Measurements from ENCODE around the gene NEU3.
A peak's percentile ranks its signal among the peaks of the same experiment; 100 is the strongest.
"Not testable (repeated sequence)": the region's sequence is repeated elsewhere in the genome, so short reads cannot be mapped to it uniquely, and the experiment has no call there.

Gene NEU3

GRCh38 chr11:75035911-75036565 lies 47.3 kb downstream of the NEU3 start:
- H3K36me3 ChIP-seq (replicated peaks; ENCODE audit: low read depth, low read length), result peaks cover 6% of the 10 kb centered on the region
- no peak overlapping the region; the same call in 1 of the 2 replicates for H3K27ac ChIP-seq (ENCODE audit: low read length)
- H3K4me2 ChIP-seq (ENCODE audit: low read length), result no peak overlapping the region
- peak overlapping the region; percentile 67; the same call in 1 of the 2 replicates for H2AFZ ChIP-seq (ENCODE audit: low read depth, low read length)
- H3K4me1 ChIP-seq (ENCODE audit: low read length), result peaks cover 25% of the 10 kb centered on the region
- H3K79me2 ChIP-seq (ENCODE audit: low read length), result no peaks in the 10 kb centered on the region
- no peak overlapping the region for H3K4me3 ChIP-seq (ENCODE audit: low read length)
- no peaks in the 10 kb centered on the region for H3K27me3 ChIP-seq (ENCODE audit: low read depth, low read length)
- H4K20me1 ChIP-seq (ENCODE audit: insufficient read depth, low read length), result no peaks in the 10 kb centered on the region
- no peaks in the 10 kb centered on the region for H3K9me3 ChIP-seq (ENCODE audit: insufficient read depth, low read length)
- H3K9ac ChIP-seq (ENCODE audit: low read length), result no peak overlapping the region
- TF ChIP-seq CTCF (IDR thresholded peaks at IDR 0.05; ENCODE audit: low read depth, low read length) (no peak), EZH2phosphoT487 (IDR thresholded peaks at IDR 0.05; ENCODE audit: low read depth) (no peak)

- Histone ChIP-seq H3K27ac (ENCODE audit: low read length) (no peak overlapping the region), H3K9ac (ENCODE audit: low read length) (no peak overlapping the region), H3K4me2 (ENCODE audit: low read length) (no peak overlapping the region), H3K4me1 (ENCODE audit: low read length) (peaks cover 32% of the 10 kb centered on the region), H3K9me3 (ENCODE audit: insufficient read depth, low read length) (no peaks in the 10 kb centered on the region; the same call in 1 of the 2 replicates), H4K20me1 (ENCODE audit: insufficient read depth, low read length) (no peaks in the 10 kb centered on the region), H2AFZ (ENCODE audit: low read depth, low read length) (no peak overlapping the region), H3K36me3 (replicated peaks; ENCODE audit: low read depth, low read length) (peaks cover 6% of the 10 kb centered on the region), H3K27me3 (ENCODE audit: low read depth, low read length) (no peaks in the 10 kb centered on the region), H3K4me3 (ENCODE audit: low read length) (no peak overlapping the region), H3K79me2 (ENCODE audit: low read length) (no peaks in the 10 kb centered on the region)
- TF ChIP-seq EZH2phosphoT487 (IDR thresholded peaks at IDR 0.05; ENCODE audit: low read depth), result no peak
- TF ChIP-seq CTCF (IDR thresholded peaks at IDR 0.05; ENCODE audit: low read depth, low read length), result no peak
Measured at GRCh38 chr11:75040167-75040770, 51.5 kb downstream of the NEU3 start.

GRCh38 chr11:75041263-75041662 lies 52.5 kb downstream of the NEU3 start:
- Histone ChIP-seq H3K27ac (ENCODE audit: low read length) (no peak overlapping the region), H4K20me1 (ENCODE audit: insufficient read depth, low read length) (no peaks in the 10 kb centered on the region), H3K79me2 (ENCODE audit: low read length) (no peaks in the 10 kb centered on the region), H3K4me1 (ENCODE audit: low read length) (peaks cover 22% of the 10 kb centered on the region), H3K4me3 (ENCODE audit: low read length) (no peak overlapping the region), H2AFZ (ENCODE audit: low read depth, low read length) (no peak overlapping the region), H3K9ac (ENCODE audit: low read length) (no peak overlapping the region), H3K36me3 (replicated peaks; ENCODE audit: low read depth, low read length) (peaks cover 12% of the 10 kb centered on the region), H3K27me3 (ENCODE audit: low read depth, low read length) (no peaks in the 10 kb centered on the region), H3K4me2 (ENCODE audit: low read length) (no peak overlapping the region), H3K9me3 (ENCODE audit: insufficient read depth, low read length) (peaks cover 3% of the 10 kb centered on the region)
- TF ChIP-seq EZH2phosphoT487 (IDR thresholded peaks at IDR 0.05; ENCODE audit: low read depth) (no peak), CTCF (IDR thresholded peaks at IDR 0.05; ENCODE audit: low read depth, low read length) (no peak)

- peaks cover 12% of the 10 kb centered on the region for H3K36me3 ChIP-seq (replicated peaks; ENCODE audit: low read depth, low read length)
- not testable (repeated sequence) for H3K4me2 ChIP-seq (ENCODE audit: low read length); H3K9me3 ChIP-seq (ENCODE audit: insufficient read depth, low read length); H3K27me3 ChIP-seq (ENCODE audit: low read depth, low read length); H3K4me3 ChIP-seq (ENCODE audit: low read length); H3K27ac ChIP-seq (ENCODE audit: low read length); H3K79me2 ChIP-seq (ENCODE audit: low read length); H3K9ac ChIP-seq (ENCODE audit: low read length); H4K20me1 ChIP-seq (ENCODE audit: insufficient read depth, low read length); H2AFZ ChIP-seq (ENCODE audit: low read depth, low read length)
- H3K4me1 ChIP-seq (ENCODE audit: low read length), result peaks cover 17% of the 10 kb centered on the region
Measured at GRCh38 chr11:75041821-75042220, 53.1 kb downstream of the NEU3 start.

- H3K9ac ChIP-seq (ENCODE audit: low read length); H3K4me3 ChIP-seq (ENCODE audit: low read length); H3K27me3 ChIP-seq (ENCODE audit: low read depth, low read length); H3K79me2 ChIP-seq (ENCODE audit: low read length); H3K4me2 ChIP-seq (ENCODE audit: low read length); H3K27ac ChIP-seq (ENCODE audit: low read length); H2AFZ ChIP-seq (ENCODE audit: low read depth, low read length); H4K20me1 ChIP-seq (ENCODE audit: insufficient read depth, low read length): not testable (repeated sequence)
- peaks cover 14% of the 10 kb centered on the region for H3K36me3 ChIP-seq (replicated peaks; ENCODE audit: low read depth, low read length)
- peaks cover 11% of the 10 kb centered on the region for H3K9me3 ChIP-seq (ENCODE audit: insufficient read depth, low read length)
- peaks cover 42% of the 10 kb centered on the region for H3K4me1 ChIP-seq (ENCODE audit: low read length)
Measured at GRCh38 chr11:75044381-75045170, 55.8 kb downstream of the NEU3 start.

- H2AFZ ChIP-seq (ENCODE audit: low read depth, low read length); H3K4me2 ChIP-seq (ENCODE audit: low read length); H3K27ac ChIP-seq (ENCODE audit: low read length); H3K27me3 ChIP-seq (ENCODE audit: low read depth, low read length); H3K9ac ChIP-seq (ENCODE audit: low read length); H3K4me3 ChIP-seq (ENCODE audit: low read length); H4K20me1 ChIP-seq (ENCODE audit: insufficient read depth, low read length); H3K79me2 ChIP-seq (ENCODE audit: low read length): not testable (repeated sequence)
- Histone ChIP-seq H3K36me3 (replicated peaks; ENCODE audit: low read depth, low read length) (peaks cover 16% of the 10 kb centered on the region), H3K4me1 (ENCODE audit: low read length) (peaks cover 62% of the 10 kb centered on the region), H3K9me3 (ENCODE audit: insufficient read depth, low read length) (peaks cover 11% of the 10 kb centered on the region; the same call in 1 of the 2 replicates)
Measured at GRCh38 chr11:75046668-75047067, 57.9 kb downstream of the NEU3 start.
